Astrocyte (in vitro differentiated cells and primary cell): ENCODE results near the gene WWP2. TPM values are rescaled to one million over a fixed set of nuclear protein-coding genes. Genes with fewer than 3 reads are reported as not detected.
"Not testable (repeated sequence)": the region's sequence is repeated elsewhere in the genome, so short reads cannot be mapped to it uniquely, and the experiment has no call there.

Source experiments
- DNase-seq: peaks from one replicate; pipeline ENCODE4 v3.0.0-alpha.2; 2010; ENCODE audit warnings: low read depth
- FAIRE-seq: peaks from 2 replicates; lab custom pipeline; 2011; peaks lifted over from hg19 to GRCh38; lab: Jason Lieb, UNC
- H2AFZ ChIP-seq: 2 replicates; pipeline ENCODE4 v1.6.0; 2012; ENCODE audit warnings: low read depth, low read length, inconsistent platforms
- H3K27ac ChIP-seq: 2 replicates; pipeline ENCODE4 v1.5.1; 2011; ENCODE audit warnings: low read depth, low read length, inconsistent platforms
- H3K27me3 ChIP-seq: 2 replicates; pipeline ENCODE4 v1.6.0; 2011; ENCODE audit warnings: low read length, inconsistent platforms; ENCODE audit not compliant: insufficient read depth
- H3K36me3 ChIP-seq: 2 replicates; pipeline ENCODE4 v1.5.1; 2011; ENCODE audit warnings: low read length, inconsistent platforms; ENCODE audit not compliant: insufficient read depth
- H3K4me1 ChIP-seq: 2 replicates; pipeline ENCODE4 v1.5.1; 2011; ENCODE audit warnings: low read length, inconsistent platforms; ENCODE audit not compliant: insufficient read depth
- H3K4me2 ChIP-seq: 2 replicates; pipeline ENCODE4 v1.6.0; 2012; ENCODE audit warnings: low read length, inconsistent platforms
- H3K4me3 ChIP-seq: 2 replicates; pipeline ENCODE4 v1.5.1; 2011; ENCODE audit warnings: low read depth, mild to moderate bottlenecking, low read length, inconsistent platforms; ENCODE audit not compliant: insufficient read depth
- H3K79me2 ChIP-seq: 2 replicates; pipeline ENCODE4 v1.6.0; 2012; ENCODE audit warnings: mild to moderate bottlenecking, low read length, inconsistent platforms; ENCODE audit not compliant: insufficient read depth
- H3K9ac ChIP-seq: 2 replicates; pipeline ENCODE4 v1.6.0; 2012; ENCODE audit warnings: mild to moderate bottlenecking, low read length, inconsistent platforms
- H3K9me3 ChIP-seq: 2 replicates; pipeline ENCODE4 v1.5.1; 2012; ENCODE audit warnings: low read depth, mild to moderate bottlenecking, low read length, inconsistent platforms; ENCODE audit not compliant: insufficient read depth
- H4K20me1 ChIP-seq: 2 replicates; pipeline ENCODE4 v1.6.0; 2012; ENCODE audit warnings: low read length, inconsistent platforms; ENCODE audit not compliant: insufficient read depth
- H3K27ac Mint-ChIP-seq: one replicate; pipeline ENCODE4 v1.8.0; 2021; ENCODE audit warnings: mild to moderate bottlenecking, mixed read lengths; ENCODE audit not compliant: unreplicated experiment
- H3K27me3 Mint-ChIP-seq: one replicate; pipeline ENCODE4 v1.8.0; 2021; ENCODE audit warnings: low read depth, mixed read lengths; ENCODE audit not compliant: unreplicated experiment
- H3K36me3 Mint-ChIP-seq: one replicate; pipeline ENCODE4 v1.8.0; 2021; ENCODE audit warnings: low read depth, mixed read lengths; ENCODE audit not compliant: unreplicated experiment
- H3K4me1 Mint-ChIP-seq: one replicate; pipeline ENCODE4 v1.8.0; 2021; ENCODE audit warnings: low read depth, mixed read lengths; ENCODE audit not compliant: unreplicated experiment
- H3K4me3 Mint-ChIP-seq: one replicate; pipeline ENCODE4 v1.8.0; 2021; ENCODE audit warnings: mild to moderate bottlenecking, moderate library complexity, mixed read lengths; ENCODE audit not compliant: unreplicated experiment
- H3K9me3 Mint-ChIP-seq: one replicate; pipeline ENCODE4 v1.8.0; 2021; ENCODE audit warnings: mild to moderate bottlenecking, mixed read lengths; ENCODE audit not compliant: unreplicated experiment
- EZH2 ChIP-seq: IDR thresholded peaks from 2 replicates; pipeline ENCODE4 v1.6.1; 2012; ENCODE audit warnings: mild to moderate bottlenecking, low read length, inconsistent platforms; ENCODE audit not compliant: insufficient read depth
- total RNA-seq: library from RNA; stranded (reverse); gene quantifications from 2 replicates; pipeline ENCODE4 v1.2.1, GENCODE V29; 2021
- TF ChIP-seq, protein P1 (sequence below): IDR thresholded peaks from 2 replicates; pipeline ENCODE4 v1.5.1; 2011; ENCODE audit warnings: low read depth, mild to moderate bottlenecking, inconsistent platforms, low read length, moderate library complexity; ENCODE audit not compliant: insufficient read depth

The WWP2 gene
- total RNA-seq, 1 donor from 2014 or later: 28.7 TPM

DNA sequence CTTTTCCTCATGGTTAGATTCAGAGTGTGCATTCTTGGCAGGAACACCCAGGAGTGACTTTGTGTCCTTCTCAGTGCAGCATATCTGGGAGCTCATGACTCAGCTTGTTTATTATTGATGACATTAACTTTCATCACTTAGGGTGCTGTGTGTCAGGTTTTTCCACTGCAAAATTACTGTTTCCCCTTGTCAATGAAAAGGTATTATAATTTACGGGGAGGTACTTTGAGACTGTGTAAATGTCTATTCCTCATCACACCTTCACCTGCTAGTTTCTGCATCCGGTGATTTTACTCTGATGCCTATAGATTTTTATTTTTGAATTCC is 50.5 kb downstream of the WWP2 start:
- Histone ChIP-seq H3K4me1 (no peaks in the 10 kb centered on the region), H3K36me3 (no peaks in the 10 kb centered on the region), H3K79me2 (no peaks in the 10 kb centered on the region), H3K9me3 (no peaks in the 10 kb centered on the region), H3K27ac (no peak overlapping the region), H4K20me1 (no peaks in the 10 kb centered on the region), H3K4me2 (no peak overlapping the region), H2AFZ (no peak overlapping the region), H3K27me3 (no peaks in the 10 kb centered on the region), H3K4me3 (no peak overlapping the region), H3K9ac (no peak overlapping the region)
- FAIRE-seq (no peak), DNase-seq (no peak)
- no peaks in the 10 kb centered on the region for H3K27me3 Mint-ChIP-seq
- H3K27ac Mint-ChIP-seq: no peak overlapping the region
- H3K36me3 Mint-ChIP-seq: peaks cover 2% of the 10 kb centered on the region
- no peak overlapping the region for H3K4me3 Mint-ChIP-seq
- no peaks in the 10 kb centered on the region for H3K9me3 Mint-ChIP-seq
- TF ChIP-seq EZH2: no peak
- TF ChIP-seq, protein P1, sequence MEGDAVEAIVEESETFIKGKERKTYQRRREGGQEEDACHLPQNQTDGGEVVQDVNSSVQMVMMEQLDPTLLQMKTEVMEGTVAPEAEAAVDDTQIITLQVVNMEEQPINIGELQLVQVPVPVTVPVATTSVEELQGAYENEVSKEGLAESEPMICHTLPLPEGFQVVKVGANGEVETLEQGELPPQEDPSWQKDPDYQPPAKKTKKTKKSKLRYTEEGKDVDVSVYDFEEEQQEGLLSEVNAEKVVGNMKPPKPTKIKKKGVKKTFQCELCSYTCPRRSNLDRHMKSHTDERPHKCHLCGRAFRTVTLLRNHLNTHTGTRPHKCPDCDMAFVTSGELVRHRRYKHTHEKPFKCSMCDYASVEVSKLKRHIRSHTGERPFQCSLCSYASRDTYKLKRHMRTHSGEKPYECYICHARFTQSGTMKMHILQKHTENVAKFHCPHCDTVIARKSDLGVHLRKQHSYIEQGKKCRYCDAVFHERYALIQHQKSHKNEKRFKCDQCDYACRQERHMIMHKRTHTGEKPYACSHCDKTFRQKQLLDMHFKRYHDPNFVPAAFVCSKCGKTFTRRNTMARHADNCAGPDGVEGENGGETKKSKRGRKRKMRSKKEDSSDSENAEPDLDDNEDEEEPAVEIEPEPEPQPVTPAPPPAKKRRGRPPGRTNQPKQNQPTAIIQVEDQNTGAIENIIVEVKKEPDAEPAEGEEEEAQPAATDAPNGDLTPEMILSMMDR: no peak
- H3K4me1 Mint-ChIP-seq: no peaks in the 10 kb centered on the region

DNA sequence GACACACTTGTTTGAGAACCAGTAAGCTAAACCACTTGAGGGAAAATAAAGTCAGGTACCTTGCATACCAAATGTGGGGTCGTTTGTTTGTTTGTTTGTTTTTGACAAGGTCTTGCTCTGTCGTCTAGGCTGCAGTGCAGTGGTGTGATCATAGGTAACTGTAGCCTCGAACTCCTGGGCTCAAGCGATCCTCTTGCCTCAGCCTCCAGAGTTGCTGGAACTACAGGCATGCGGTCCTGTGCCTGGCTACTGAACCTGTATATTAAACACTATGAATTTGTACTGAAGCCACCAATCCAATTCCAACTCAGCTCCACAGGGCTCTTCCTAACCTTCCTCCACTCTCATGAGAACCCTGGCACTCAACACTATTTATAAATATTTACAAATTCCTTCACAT is 51.9 kb downstream of the WWP2 start:
- peaks cover 5% of the 10 kb centered on the region for H3K36me3 Mint-ChIP-seq
- H3K4me3 Mint-ChIP-seq: no peak overlapping the region
- no peak for TF ChIP-seq EZH2
- TF ChIP-seq, protein P1: no peak

DNA sequence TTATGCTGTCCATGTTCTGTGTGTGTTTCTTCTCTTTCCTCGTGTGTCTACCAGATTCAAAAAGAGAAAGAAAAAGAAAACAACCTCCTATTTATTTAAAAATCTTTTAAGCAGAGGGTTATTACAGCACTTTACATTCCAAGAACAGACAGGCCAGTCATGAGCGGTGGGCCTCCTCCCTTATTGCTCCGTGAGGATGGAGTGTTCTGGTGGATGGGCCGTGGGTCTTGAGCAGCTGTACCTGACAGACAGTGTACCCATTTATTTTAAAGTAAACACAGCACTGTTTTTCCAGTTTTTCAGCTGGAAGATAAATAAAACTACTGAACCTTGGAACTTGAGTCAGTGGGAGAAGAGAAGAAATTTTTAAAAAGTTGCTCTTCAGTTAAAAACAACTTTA is 52.4 kb downstream of the WWP2 start:
- no peak for FAIRE-seq
- H3K4me1 ChIP-seq: no peaks in the 10 kb centered on the region
- H3K27ac Mint-ChIP-seq: no peak overlapping the region

More for the DNA sequence above, 51.9 kb downstream of the WWP2 start:
- Histone ChIP-seq H3K79me2 (no peaks in the 10 kb centered on the region), H3K4me3 (no peak overlapping the region), H3K4me1 (no peaks in the 10 kb centered on the region), H3K27me3 (no peaks in the 10 kb centered on the region), H3K9me3 (no peaks in the 10 kb centered on the region), H3K27ac (no peak overlapping the region), H3K9ac (no peak overlapping the region), H3K4me2 (no peak overlapping the region), H3K36me3 (no peaks in the 10 kb centered on the region), H2AFZ (no peak overlapping the region), H4K20me1 (no peaks in the 10 kb centered on the region)
- Mint-ChIP-seq H3K4me1 (no peaks in the 10 kb centered on the region), H3K9me3 (no peaks in the 10 kb centered on the region), H3K27ac (no peak overlapping the region), H3K27me3 (no peaks in the 10 kb centered on the region)
- DNase-seq (no peak), FAIRE-seq (no peak)

DNA sequence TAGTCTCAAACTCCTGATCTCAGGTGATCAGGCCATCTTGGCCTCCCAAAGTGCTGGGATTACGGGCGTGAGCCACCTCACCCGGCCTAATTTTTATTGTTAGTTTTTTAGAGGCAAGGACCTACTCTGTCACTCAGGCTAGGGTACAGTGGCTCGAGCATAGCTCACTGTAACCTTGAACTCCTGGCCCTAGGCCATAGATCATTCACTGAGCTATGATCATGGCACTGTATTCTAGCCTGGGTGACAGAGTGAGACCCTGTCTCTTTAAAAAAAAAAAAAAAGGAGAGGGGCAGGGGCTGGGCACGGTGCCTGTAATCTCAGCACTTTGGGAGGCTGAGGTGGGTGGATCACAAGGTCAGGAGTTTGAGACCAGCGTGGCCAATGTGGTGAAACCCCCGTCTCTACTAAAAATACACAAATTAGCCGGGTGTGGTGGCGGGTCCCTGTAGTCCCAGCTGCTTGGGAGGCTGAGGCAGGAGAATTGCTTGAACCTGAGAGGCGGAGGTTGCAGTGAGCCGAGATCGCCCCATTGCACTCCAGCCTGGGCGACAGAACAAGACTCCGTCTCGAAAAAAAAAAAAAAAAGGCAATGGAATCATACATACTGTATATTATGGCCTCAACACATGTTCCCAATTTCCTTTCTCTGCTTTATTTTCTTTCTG is 53.2 kb downstream of the WWP2 start:
- H3K9ac ChIP-seq, H3K4me3 ChIP-seq, H4K20me1 ChIP-seq, H3K27ac ChIP-seq, H3K4me3 Mint-ChIP-seq, H3K4me1 ChIP-seq, H3K36me3 Mint-ChIP-seq, H2AFZ ChIP-seq, FAIRE-seq, H3K27me3 Mint-ChIP-seq, H3K4me2 ChIP-seq, H3K27me3 ChIP-seq, H3K36me3 ChIP-seq, DNase-seq, H3K9me3 ChIP-seq, H3K79me2 ChIP-seq, H3K4me1 Mint-ChIP-seq, H3K27ac Mint-ChIP-seq, H3K9me3 Mint-ChIP-seq: not testable (repeated sequence)

More for the DNA sequence above, 52.4 kb downstream of the WWP2 start:
- Mint-ChIP-seq H3K9me3 (no peaks in the 10 kb centered on the region), H3K4me1 (no peaks in the 10 kb centered on the region), H3K4me3 (no peak overlapping the region), H3K27me3 (no peaks in the 10 kb centered on the region), H3K36me3 (peaks cover 5% of the 10 kb centered on the region)
- TF ChIP-seq EZH2: no peak
- TF ChIP-seq, protein P1: no peak
- Histone ChIP-seq H3K9me3 (no peaks in the 10 kb centered on the region), H4K20me1 (no peaks in the 10 kb centered on the region), H3K4me2 (no peak overlapping the region), H3K27me3 (no peaks in the 10 kb centered on the region), H3K36me3 (no peaks in the 10 kb centered on the region), H3K9ac (no peak overlapping the region), H2AFZ (no peak overlapping the region), H3K79me2 (no peaks in the 10 kb centered on the region), H3K27ac (no peak overlapping the region), H3K4me3 (no peak overlapping the region)
- no peak for DNase-seq
